Thoracic aorta (tissue), 2 donors: Measurements from ENCODE around the gene ART1. TPM values are rescaled to one million over a fixed set of nuclear protein-coding genes. Genes with fewer than 3 reads are reported as not detected.

Experiments used
- ATAC-seq: fragments of 150-250 bp; one replicate; pipeline ENCODE4 v1.8.0; 2017; ENCODE audit warnings: low read depth; ENCODE audit not compliant: insufficient number of reproducible peaks, low FRiP score
- DNase-seq: peaks from one replicate; pipeline ENCODE4 v3.0.0-alpha.2; 2020; ENCODE audit warnings: low spot score
- H3K27ac ChIP-seq, 2 donors: fragments of 200-600 bp; sonication (generic); 1 replicate in 1 of 2; 2 replicates in 1 of 2; pipeline ENCODE4 v1.5.1; 2016; ENCODE audit warnings: mild to moderate bottlenecking in 2 of 2, moderate library complexity in 2 of 2
- H3K27me3 ChIP-seq: fragments of 200-600 bp; sonication (generic); replicated peaks from 2 replicates; pipeline ENCODE4 v1.6.0; 2016; ENCODE audit warnings: mild to moderate bottlenecking; ENCODE audit not compliant: insufficient read depth
- H3K36me3 ChIP-seq: fragments of 200-600 bp; sonication (generic); one replicate; pipeline ENCODE4 v1.5.1; 2016
- H3K4me1 ChIP-seq, 2 donors: fragments of 200-600 bp; sonication (generic); 1 replicate in 1 of 2; 2 replicates in 1 of 2; pipeline versions ENCODE4 v1.5.1 to v1.6.0; 2016; ENCODE audit warnings: low read depth in 2 of 2, mild to moderate bottlenecking in 1 of 2; ENCODE audit not compliant: control insufficient read depth in 1 of 2
- H3K4me3 ChIP-seq: fragments of 200-600 bp; sonication (generic); 2 replicates; pipeline ENCODE4 v1.5.1; 2016; ENCODE audit warnings: mild to moderate bottlenecking
- H3K9me3 ChIP-seq: fragments of 200-600 bp; sonication (generic); 2 replicates; pipeline ENCODE4 v1.5.1; 2016
- CTCF ChIP-seq: fragments of 200-600 bp; sonication (generic); IDR thresholded peaks from one replicate; pipeline ENCODE4 v1.5.1; 2019; ENCODE audit warnings: antibody characterized with exemption
- total RNA-seq, 2 donors: library from RNA; depleted of rRNA; stranded (reverse); fragments of >200 nt; gene quantifications; one replicate each; pipeline versions ENCODE4 v1.1.0 to v1.2.3, GENCODE V29; 2016

The ART1 gene
- total RNA-seq, 2 donors from 2014 or later: not detected

GRCh38 chr11:3609416-3610265, 35.3 kb upstream of the ART1 start:
- no peak for DNase-seq
- Histone ChIP-seq H3K36me3 (no peaks in the 10 kb centered on the region), H3K27me3 (no peaks in the 10 kb centered on the region), H3K4me3 (no peak overlapping the region), H3K27ac (no peak overlapping the region), H3K9me3 (no peaks in the 10 kb centered on the region), H3K4me1 (no peaks in the 10 kb centered on the region)
- ATAC-seq: no peak
- TF ChIP-seq CTCF: peak; percentile 78

GRCh38 chr11:3610846-3611245, 34.1 kb upstream of the ART1 start:
- no peak overlapping the region for H3K27ac ChIP-seq
- H3K4me1 ChIP-seq: no peaks in the 10 kb centered on the region
- no peak overlapping the region for H3K4me3 ChIP-seq
- no peak for DNase-seq
- no peaks in the 10 kb centered on the region for H3K36me3 ChIP-seq
- no peaks in the 10 kb centered on the region for H3K9me3 ChIP-seq
- no peaks in the 10 kb centered on the region for H3K27me3 ChIP-seq
- TF ChIP-seq CTCF: no peak
- ATAC-seq: no peak

- Histone ChIP-seq H3K27ac (no peak overlapping the region), H3K9me3 (no peaks in the 10 kb centered on the region), H3K4me1 (no peaks in the 10 kb centered on the region), H3K27me3 (no peaks in the 10 kb centered on the region), H3K4me3 (no peak overlapping the region), H3K36me3 (no peaks in the 10 kb centered on the region)
- DNase-seq (no peak), ATAC-seq (no peak)
- TF ChIP-seq CTCF: no peak
Measured at GRCh38 chr11:3611976-3612678, 32.8 kb upstream of the ART1 start.

GRCh38 chr11:3613998-3614741, 30.8 kb upstream of the ART1 start:
- no peak overlapping the region for H3K27ac ChIP-seq
- DNase-seq (no peak), ATAC-seq (no peak)
- no peaks in the 10 kb centered on the region for H3K4me1 ChIP-seq
- TF ChIP-seq CTCF: no peak
- no peaks in the 10 kb centered on the region for H3K36me3 ChIP-seq
- no peaks in the 10 kb centered on the region for H3K27me3 ChIP-seq
- H3K4me3 ChIP-seq: peak overlapping the region; percentile 11
- H3K9me3 ChIP-seq: no peaks in the 10 kb centered on the region

- DNase-seq (no peak), ATAC-seq (no peak)
- H3K27ac ChIP-seq: no peak overlapping the region
- H3K36me3 ChIP-seq: no peaks in the 10 kb centered on the region
- H3K9me3 ChIP-seq: no peaks in the 10 kb centered on the region
- H3K27me3 ChIP-seq: no peaks in the 10 kb centered on the region
- no peak overlapping the region for H3K4me3 ChIP-seq
- H3K4me1 ChIP-seq: no peaks in the 10 kb centered on the region
- no peak for TF ChIP-seq CTCF
Measured at GRCh38 chr11:3614742-3615171, 30.2 kb upstream of the ART1 start.
